ENCODE data around the gene ARHGAP45.
"Not testable (repeated sequence)": the region's sequence is repeated elsewhere in the genome, so short reads cannot be mapped to it uniquely, and the experiment has no call there.

ARHGAP45 gene

DNA sequence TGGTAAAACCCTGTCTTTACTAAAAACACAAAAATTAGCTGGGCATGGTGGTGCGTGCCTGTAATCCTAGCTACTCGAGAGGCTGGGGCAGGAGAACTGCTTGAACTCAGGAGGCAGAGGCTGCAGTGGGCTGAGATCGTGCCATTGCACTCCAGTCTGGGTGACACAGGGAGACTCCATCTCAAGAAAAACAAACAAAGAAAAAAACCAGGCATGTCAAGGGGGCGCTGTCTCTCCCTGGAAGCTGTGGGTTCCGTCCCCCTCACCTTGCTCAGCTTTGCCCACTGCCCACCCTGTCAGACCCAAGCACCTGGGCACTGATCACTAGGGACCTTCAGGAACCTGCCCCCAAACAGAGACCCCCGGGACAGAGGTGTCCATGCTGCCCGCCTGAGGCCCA, 62.1 kb downstream of the ARHGAP45 start:
- DNase-seq, H3K27me3 Mint-ChIP-seq, H3K9me3 Mint-ChIP-seq, CTCF ChIA-PET: not testable (repeated sequence)
- H3K4me3 Mint-ChIP-seq, result peak overlapping the region; percentile 15
- H3K27ac Mint-ChIP-seq, result peak overlapping the region; percentile 94
- H3K36me3 Mint-ChIP-seq, result peaks cover 23% of the 10 kb centered on the region
- peaks cover 36% of the 10 kb centered on the region for H3K4me1 Mint-ChIP-seq

DNA sequence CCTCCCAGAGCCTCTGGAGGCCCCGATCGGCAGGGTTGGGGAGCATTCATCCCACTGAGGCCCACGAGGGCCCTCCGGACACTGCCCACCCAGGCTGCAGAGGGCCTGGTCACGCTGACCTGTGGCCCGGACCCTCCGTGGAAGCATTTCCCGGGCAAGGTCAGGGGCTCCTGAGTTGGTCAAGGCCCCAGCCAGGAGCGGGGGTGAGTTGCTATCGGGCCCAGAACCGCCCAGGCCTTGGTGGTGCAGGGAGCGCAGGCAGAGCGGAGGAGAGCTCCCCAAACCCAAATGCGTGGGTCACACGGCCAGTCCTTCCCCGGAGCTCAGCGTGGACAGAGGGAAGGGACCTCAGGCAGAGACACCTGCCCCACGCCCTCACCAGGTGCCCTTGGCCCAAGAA, 62.6 kb downstream of the ARHGAP45 start:
- Mint-ChIP-seq H3K27ac (peak overlapping the region; percentile 94), H3K9me3 (no peaks in the 10 kb centered on the region), H3K4me1 (peaks cover 39% of the 10 kb centered on the region), H3K36me3 (peaks cover 23% of the 10 kb centered on the region), H3K4me3 (peak overlapping the region; percentile 89), H3K27me3 (no peaks in the 10 kb centered on the region)
- CTCF ChIA-PET, result interaction anchor here (0.9 kb wide), 1 partner anchor 65 kb away, joined by 3 read pairs; no protein-coding TSS in a partner anchor
- no peak for DNase-seq

DNA sequence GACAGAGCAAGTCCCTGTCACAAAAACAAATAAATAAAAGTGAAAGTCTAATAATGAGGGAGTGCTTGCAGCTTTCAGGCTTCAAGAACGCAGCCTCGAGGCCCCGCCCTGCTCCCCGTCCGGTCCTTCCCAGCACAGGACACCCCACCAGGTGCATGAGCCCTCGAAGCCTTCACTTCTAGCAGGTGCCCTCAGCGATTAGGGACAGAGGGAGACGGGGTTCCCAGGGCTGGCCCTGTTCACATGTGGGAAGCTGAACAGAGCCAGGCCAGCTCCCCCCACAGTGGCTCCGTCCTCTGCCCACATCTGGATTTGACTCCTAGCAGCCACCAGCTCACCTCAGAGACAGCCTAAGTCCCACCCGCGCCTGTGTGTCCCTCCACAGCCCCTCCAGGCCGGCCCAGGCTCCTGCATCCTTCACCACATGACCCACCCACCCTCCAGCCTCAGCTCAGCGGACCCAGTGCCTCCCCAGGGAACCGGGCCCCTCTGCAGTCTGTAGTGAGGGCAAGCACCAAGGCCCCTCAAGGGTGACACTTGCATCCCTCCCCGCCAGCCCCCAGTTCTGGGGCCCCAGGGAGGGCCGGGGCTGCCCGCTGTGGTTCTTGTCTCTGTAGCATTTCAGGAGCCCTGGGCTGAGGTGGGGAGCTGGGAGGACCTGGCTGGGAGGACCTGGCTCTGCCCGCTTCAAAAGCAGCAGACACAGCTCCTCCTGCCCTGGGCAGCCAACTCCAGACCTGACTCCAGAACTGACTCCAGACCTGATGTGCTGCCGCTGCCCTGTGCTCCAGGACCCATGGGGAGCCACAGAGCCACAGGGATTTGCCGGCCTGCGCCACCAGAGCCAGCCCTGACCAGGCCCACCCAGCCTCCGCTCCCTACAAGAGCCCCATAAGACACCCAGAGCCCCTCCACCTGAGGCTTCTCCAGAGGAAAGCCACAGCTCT, 64.1 kb downstream of the ARHGAP45 start:
- H3K4me3 Mint-ChIP-seq, result peak overlapping the region; percentile 89
- H3K27ac Mint-ChIP-seq, result peak overlapping the region; percentile 94
- CTCF ChIA-PET, result interaction anchor here (1.0 to 1.2 kb wide), 3 partner anchors 17 to 86 kb away, joined by 3 to 7 read pairs (median 4); no protein-coding TSS in a partner anchor
- H3K9me3 Mint-ChIP-seq, result no peaks in the 10 kb centered on the region
- DNase-seq, result peak; percentile 82
- peaks cover 49% of the 10 kb centered on the region for H3K4me1 Mint-ChIP-seq
- H3K36me3 Mint-ChIP-seq, result peaks cover 22% of the 10 kb centered on the region
- no peaks in the 10 kb centered on the region for H3K27me3 Mint-ChIP-seq

GRCh38 chr19:1131718-1132551, 65.0 kb downstream of the ARHGAP45 start:
- peak; percentile 93 for DNase-seq
- Mint-ChIP-seq H3K36me3 (peaks cover 22% of the 10 kb centered on the region), H3K4me1 (peaks cover 54% of the 10 kb centered on the region), H3K9me3 (no peaks in the 10 kb centered on the region), H3K27ac (peak overlapping the region; percentile 94), H3K27me3 (no peaks in the 10 kb centered on the region), H3K4me3 (peak overlapping the region; percentile 89)
- CTCF ChIA-PET, result no interaction called here

GRCh38 chr19:1132552-1133383, 65.8 kb downstream of the ARHGAP45 start:
- Mint-ChIP-seq H3K27ac (peak overlapping the region; percentile 94), H3K9me3 (no peaks in the 10 kb centered on the region), H3K4me3 (peak overlapping the region; percentile 89), H3K4me1 (peaks cover 53% of the 10 kb centered on the region), H3K36me3 (peaks cover 14% of the 10 kb centered on the region), H3K27me3 (no peaks in the 10 kb centered on the region)
- no peak for DNase-seq
- CTCF ChIA-PET, result interaction anchor here (0.9 kb wide), 1 partner anchor 61 kb away, joined by 3 read pairs; no protein-coding TSS in a partner anchor

DNA sequence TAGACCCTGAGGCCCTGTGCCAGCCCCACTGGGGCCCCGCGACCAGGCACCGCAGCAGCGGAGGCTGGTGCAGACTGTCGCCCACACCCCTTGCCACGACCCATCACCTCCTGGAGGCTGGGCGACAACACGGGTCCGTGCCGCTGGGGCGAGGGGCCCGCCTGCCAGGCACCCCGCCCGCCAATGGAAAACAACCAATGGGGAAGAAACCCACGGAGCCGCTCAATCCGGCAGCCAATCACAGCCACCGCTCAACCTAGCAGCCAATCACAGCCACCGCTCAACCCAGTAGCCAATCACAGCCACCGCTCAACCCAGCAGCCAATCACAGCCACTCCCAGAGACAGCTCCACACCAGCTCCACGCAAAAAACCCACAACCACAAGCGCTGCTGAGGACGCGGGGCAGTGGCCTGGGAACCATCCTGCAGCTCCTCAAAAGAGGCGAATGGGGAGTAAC, 66.5 kb downstream of the ARHGAP45 start:
- Mint-ChIP-seq H3K36me3 (peaks cover 12% of the 10 kb centered on the region), H3K9me3 (no peaks in the 10 kb centered on the region), H3K4me1 (peaks cover 53% of the 10 kb centered on the region), H3K27ac (peak overlapping the region; percentile 94), H3K27me3 (no peaks in the 10 kb centered on the region), H3K4me3 (peak overlapping the region; percentile 23)
- CTCF ChIA-PET, result interaction anchor here (0.9 kb wide), 1 partner anchor 61 kb away, joined by 3 read pairs; no protein-coding TSS in a partner anchor
- peak; percentile 70 for DNase-seq

GRCh38 chr19:1134431-1134830, 67.5 kb downstream of the ARHGAP45 start:
- Mint-ChIP-seq H3K27ac (no peak overlapping the region), H3K27me3 (no peaks in the 10 kb centered on the region), H3K9me3 (no peaks in the 10 kb centered on the region), H3K4me1 (peaks cover 50% of the 10 kb centered on the region), H3K4me3 (no peak overlapping the region), H3K36me3 (peaks cover 15% of the 10 kb centered on the region)
- DNase-seq, result no peak
- CTCF ChIA-PET, result no interaction called here

- Mint-ChIP-seq H3K4me1 (peaks cover 40% of the 10 kb centered on the region), H3K27me3 (no peaks in the 10 kb centered on the region), H3K27ac (no peak overlapping the region)
Measured at GRCh38 chr19:1135454-1135853, 68.5 kb downstream of the ARHGAP45 start.

GRCh38 chr19:1136201-1136600, 69.2 kb downstream of the ARHGAP45 start:
- peaks cover 13% of the 10 kb centered on the region for H3K36me3 Mint-ChIP-seq
- no peak overlapping the region for H3K4me3 Mint-ChIP-seq
- DNase-seq, result no peak
- peak overlapping the region; percentile 67 for H3K27ac Mint-ChIP-seq
- no peaks in the 10 kb centered on the region for H3K27me3 Mint-ChIP-seq
- CTCF ChIA-PET, result no interaction called here
- H3K9me3 Mint-ChIP-seq, result no peaks in the 10 kb centered on the region
- H3K4me1 Mint-ChIP-seq, result peaks cover 35% of the 10 kb centered on the region

More at GRCh38 chr19:1135454-1135853, 68.5 kb downstream of the ARHGAP45 start:
- CTCF ChIA-PET, result no interaction called here
- Mint-ChIP-seq H3K9me3 (no peaks in the 10 kb centered on the region), H3K4me3 (no peak overlapping the region), H3K36me3 (peaks cover 15% of the 10 kb centered on the region)
- no peak for DNase-seq

All from activated naive CD4-positive, alpha-beta T cell treated with anti-CD3 and anti-CD28 coated beads, Interleukin-2, amount 10 ng/mL, durations not matched to agents 7 days and 5 days (primary cell).